H54 (cell line): ENCODE measurements around the gene NCDN.
A peak's percentile ranks its signal among the peaks of the same experiment; 100 is the strongest.

Experiments
- DNase-seq: peaks from one replicate; pipeline ENCODE4 v3.0.0; 2011; ENCODE audit warnings: low spot score, mixed read lengths; ENCODE audit not compliant: insufficient read length
- FAIRE-seq: peaks from 3 replicates; lab custom pipeline; 2011; peaks lifted over from hg19 to GRCh38; lab: Jason Lieb, UNC
- POLR2A ChIP-seq: IDR thresholded peaks from 2 replicates; pipeline ENCODE4 v1.6.1; 2011; ENCODE audit warnings: low read depth, mild to moderate bottlenecking, low read length

NCDN gene

DNA sequence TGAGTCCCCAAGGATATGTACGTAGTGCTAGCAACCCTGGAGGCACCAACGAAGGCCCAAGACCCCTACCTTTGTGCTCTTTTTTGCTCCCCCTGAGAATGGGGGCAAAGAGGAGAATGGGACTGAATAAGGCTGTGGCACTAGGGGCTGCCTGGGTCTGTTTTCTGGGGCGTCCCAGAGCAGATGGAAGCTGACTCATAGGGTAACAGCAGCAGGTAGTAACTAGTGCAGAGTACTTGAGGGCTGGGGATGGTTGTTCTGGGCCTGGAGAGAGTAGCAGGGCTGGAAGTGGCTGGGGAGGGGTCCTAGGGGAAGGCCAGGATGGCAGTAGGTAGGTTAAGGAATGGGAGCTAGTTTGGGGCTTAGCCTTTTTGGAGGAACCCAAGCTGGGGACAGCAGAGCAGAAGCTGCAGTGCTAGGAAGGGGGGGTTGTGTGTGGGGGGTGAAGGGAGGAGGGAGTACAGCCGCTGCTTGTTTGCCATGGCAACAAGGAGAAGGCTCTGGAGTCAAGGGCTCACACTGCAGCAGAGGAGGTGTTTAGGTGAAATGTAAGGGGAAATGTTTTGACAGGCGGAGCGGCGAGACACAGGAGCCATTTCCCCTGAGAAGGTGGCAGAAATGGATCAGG lies 1.8 kb downstream of the NCDN start:
- DNase-seq (no peak), FAIRE-seq (no peak)
- TF ChIP-seq POLR2A = no peak

DNA sequence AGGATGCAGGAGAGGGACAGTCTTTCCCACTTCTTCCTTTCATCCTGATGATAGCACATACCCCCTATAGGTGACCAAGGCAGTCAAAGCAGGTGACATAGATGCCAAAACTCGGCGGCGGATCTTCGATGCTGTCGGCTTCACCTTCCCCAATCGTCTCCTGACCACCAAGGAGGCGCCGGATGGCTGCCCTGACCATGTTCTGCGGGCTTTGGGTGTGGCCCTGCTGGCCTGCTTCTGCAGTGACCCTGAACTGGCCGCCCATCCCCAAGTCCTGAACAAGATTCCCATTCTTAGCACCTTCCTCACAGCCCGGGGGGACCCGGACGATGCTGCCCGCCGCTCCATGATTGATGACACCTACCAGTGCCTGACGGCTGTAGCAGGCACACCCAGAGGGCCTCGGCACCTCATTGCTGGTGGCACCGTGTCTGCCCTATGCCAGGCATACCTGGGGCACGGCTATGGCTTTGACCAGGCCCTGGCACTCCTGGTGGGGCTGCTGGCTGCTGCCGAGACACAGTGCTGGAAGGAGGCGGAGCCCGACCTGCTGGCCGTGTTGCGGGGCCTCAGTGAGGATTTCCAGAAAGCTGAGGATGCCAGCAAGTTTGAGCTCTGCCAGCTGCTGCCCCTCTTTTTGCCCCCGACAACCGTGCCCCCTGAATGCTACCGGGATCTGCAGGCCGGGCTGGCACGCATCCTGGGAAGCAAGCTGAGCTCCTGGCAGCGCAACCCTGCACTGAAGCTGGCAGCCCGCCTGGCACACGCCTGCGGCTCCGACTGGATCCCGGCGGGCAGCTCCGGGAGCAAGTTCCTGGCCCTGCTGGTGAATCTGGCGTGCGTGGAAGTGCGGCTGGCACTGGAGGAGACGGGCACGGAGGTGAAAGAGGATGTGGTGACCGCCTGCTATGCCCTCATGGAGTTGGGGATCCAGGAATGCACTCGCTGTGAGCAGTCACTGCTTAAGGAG lies 2.9 kb downstream of the NCDN start:
- FAIRE-seq (no peak), DNase-seq (no peak)
- no peak for TF ChIP-seq POLR2A

GRCh38 chr1:35561297-35561971 lies 3.8 kb downstream of the NCDN start:
- no peak for TF ChIP-seq POLR2A
- no peak for DNase-seq
- FAIRE-seq = no peak

DNA sequence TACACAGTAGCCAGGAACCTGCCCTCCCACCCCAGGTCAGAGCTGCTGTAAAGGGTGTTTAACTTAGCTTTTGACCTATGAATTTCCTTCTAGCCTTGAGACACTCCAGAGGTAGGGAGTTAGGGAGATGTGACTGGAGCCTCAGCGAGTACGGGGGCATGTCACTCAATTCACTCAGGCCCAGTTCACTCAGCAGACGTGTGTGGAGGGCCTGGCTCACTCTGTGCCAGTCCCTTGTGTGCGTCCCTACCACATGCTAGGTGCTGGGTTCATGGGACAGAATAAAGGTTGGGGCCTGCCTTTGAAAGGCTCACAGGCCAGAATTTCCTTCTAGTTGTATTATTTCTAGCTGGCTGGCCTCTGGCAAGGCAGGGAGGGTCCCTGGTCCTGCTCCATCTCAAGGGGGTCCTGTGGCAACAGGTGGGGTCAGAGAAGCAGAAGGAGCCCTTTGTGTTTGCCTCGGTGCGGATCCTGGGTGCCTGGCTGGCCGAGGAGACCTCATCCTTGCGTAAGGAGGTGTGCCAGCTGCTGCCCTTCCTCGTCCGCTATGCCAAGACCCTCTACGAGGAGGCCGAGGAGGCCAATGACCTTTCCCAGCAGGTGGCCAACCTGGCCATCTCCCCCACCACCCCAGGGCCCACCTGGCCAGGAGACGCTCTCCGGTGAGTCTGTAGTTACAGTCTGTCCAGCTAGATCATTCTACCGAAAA lies 4.5 kb downstream of the NCDN start:
- no peak for FAIRE-seq
- no peak for TF ChIP-seq POLR2A
- DNase-seq = no peak

DNA sequence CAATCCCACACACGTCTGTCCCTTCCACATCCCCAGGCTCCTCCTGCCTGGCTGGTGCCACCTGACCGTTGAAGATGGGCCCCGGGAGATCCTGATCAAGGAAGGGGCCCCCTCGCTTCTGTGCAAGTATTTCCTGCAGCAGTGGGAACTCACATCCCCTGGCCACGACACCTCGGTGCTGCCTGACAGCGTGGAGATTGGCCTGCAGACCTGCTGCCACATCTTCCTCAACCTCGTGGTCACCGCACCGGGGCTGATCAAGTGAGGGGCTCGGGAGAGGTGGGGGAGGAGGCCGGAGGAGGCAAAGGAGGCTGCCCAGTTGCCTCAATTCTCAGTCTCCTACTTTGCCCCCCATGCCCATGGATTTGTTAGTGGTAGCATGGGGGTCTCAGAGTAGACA lies 5.6 kb downstream of the NCDN start:
- FAIRE-seq (no peak), DNase-seq (no peak)
- no peak for TF ChIP-seq POLR2A

GRCh38 chr1:35564037-35564883 lies 6.7 kb downstream of the NCDN start:
- FAIRE-seq (no peak), DNase-seq (peak; percentile 85)
- no peak for TF ChIP-seq POLR2A

DNA sequence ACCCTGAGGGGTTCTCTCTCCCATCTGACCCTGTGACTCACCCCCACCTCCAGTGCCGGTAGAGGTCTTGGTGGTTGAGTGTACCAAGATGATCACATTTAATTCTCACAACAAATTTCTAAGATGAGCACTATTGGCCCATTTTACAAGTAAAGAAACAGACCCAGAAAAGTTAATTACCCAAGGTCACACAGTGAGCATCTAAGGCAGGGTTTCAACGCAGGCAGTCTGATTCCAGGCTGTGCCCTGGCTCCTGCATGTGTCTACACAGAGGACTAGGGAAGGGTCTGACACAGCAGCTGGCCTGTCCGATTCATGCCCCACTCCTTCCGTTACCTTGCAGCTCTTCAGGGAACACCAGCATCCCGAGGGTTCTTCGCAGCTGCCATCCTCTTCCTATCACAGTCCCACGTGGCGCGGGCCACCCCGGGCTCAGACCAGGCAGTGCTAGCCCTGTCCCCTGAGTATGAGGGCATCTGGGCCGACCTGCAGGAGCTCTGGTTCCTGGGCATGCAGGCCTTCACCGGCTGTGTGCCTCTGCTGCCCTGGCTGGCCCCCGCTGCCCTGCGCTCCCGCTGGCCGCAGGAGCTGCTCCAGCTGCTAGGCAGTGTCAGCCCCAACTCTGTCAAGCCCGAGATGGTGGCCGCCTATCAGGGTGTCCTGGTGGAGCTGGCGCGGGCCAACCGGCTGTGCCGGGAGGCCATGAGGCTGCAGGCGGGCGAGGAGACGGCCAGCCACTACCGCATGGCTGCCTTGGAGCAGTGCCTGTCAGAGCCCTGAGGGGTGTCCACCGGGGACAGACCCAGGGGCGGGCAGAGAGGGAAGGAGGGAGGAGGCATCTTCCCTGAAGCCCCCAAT lies 7.5 kb downstream of the NCDN start:
- DNase-seq = no peak
- no peak for FAIRE-seq
- TF ChIP-seq POLR2A = no peak

GRCh38 chr1:35565742-35566133 lies 8.1 kb downstream of the NCDN start:
- DNase-seq (no peak), FAIRE-seq (no peak)
- TF ChIP-seq POLR2A = no peak

- FAIRE-seq (no peak), DNase-seq (no peak)
- TF ChIP-seq POLR2A = no peak
Observed at GRCh38 chr1:35567947-35568558, 10.5 kb downstream of the NCDN start.

DNA sequence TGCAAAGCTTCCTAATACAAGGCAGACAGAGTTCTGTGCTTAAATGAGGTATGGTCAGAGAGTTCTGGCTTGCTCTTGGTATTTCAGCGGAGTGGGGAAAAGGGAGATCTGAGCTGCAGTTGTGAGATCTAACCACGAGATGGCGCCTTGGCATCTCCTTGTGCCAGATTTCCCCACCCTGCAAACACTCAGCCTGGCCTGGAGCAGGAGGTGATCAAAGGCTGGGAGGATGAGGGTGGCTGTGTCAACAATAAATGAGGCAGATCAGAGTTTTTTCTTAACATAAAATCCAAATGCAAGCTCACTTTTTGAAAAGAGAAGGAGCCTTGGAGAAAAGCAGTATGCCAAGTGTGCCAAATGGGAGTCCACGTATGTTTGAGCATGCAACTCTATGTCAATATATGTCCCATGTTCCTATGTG lies 11.4 kb downstream of the NCDN start:
- FAIRE-seq (peak; percentile 48), DNase-seq (peak; percentile 81)
- TF ChIP-seq POLR2A = no peak

DNA sequence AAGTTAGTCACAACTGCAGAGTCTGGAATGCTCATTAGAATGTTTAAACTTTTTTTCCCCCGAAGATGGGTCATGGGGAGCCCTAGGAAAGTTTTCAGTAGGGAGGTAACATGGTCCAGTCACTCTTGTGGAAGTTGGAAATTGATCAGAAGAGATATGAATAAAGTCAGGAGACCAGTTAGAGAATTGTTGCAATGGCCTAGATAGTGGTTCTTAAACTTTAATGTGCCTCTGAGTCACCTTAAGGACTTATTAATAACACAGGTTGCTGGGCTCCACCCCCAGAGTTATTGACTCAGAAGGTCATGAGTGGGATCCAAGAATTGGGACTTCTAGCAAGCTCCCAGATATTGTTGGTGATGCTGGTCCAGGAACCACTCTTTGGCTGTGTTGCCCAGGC lies 12.3 kb downstream of the NCDN start:
- FAIRE-seq = no peak
- DNase-seq = peak; percentile 71
- TF ChIP-seq POLR2A = no peak

- DNase-seq (no peak), FAIRE-seq (no peak)
- TF ChIP-seq POLR2A = no peak
Observed at GRCh38 chr1:35570589-35571137, 13.1 kb downstream of the NCDN start.
